Measurements from ENCODE around the gene CA9.

The CA9 gene

GRCh38 chr9:35691757-35692301 is 18.1 kb downstream of the CA9 start:
- no peak for DNase-seq (ENCODE audit: low read depth in 2 of 2)

- DNase-seq (ENCODE audit: low read depth in 2 of 2), result no peak
Observed at GRCh38 chr9:35695943-35696401, 22.2 kb downstream of the CA9 start.

GRCh38 chr9:35696520-35697215 is 22.9 kb downstream of the CA9 start:
- DNase-seq (ENCODE audit: low read depth in 2 of 2), result no peak

GRCh38 chr9:35697486-35697885 is 23.8 kb downstream of the CA9 start:
- DNase-seq (ENCODE audit: low read depth in 2 of 2), result no peak

- no peak for DNase-seq (ENCODE audit: low read depth in 2 of 2)
Observed at GRCh38 chr9:35698231-35698630, 24.5 kb downstream of the CA9 start.

- DNase-seq (ENCODE audit: low read depth in 2 of 2), result no peak
Observed at GRCh38 chr9:35700031-35700430, 26.3 kb downstream of the CA9 start.

- no peak for DNase-seq (ENCODE audit: low read depth in 2 of 2)
Observed at GRCh38 chr9:35700942-35701341, 27.2 kb downstream of the CA9 start.

GRCh38 chr9:35702696-35703095 is 29.0 kb downstream of the CA9 start:
- DNase-seq (ENCODE audit: low read depth in 2 of 2), result no peak

- DNase-seq (ENCODE audit: low read depth in 2 of 2), result no peak
Observed at GRCh38 chr9:35703906-35704672, 30.4 kb downstream of the CA9 start.

- no peak for DNase-seq (ENCODE audit: low read depth in 2 of 2)
Observed at GRCh38 chr9:35705372-35705771, 31.6 kb downstream of the CA9 start.

- no peak for DNase-seq (ENCODE audit: low read depth in 2 of 2)
Observed at GRCh38 chr9:35705836-35706430, 32.2 kb downstream of the CA9 start.

- no peak for DNase-seq (ENCODE audit: low read depth in 2 of 2)
Observed at GRCh38 chr9:35706951-35707350, 33.2 kb downstream of the CA9 start.

GRCh38 chr9:35708146-35708545 is 34.4 kb downstream of the CA9 start:
- no peak for DNase-seq (ENCODE audit: low read depth in 2 of 2)

- no peak for DNase-seq (ENCODE audit: low read depth in 2 of 2)
Observed at GRCh38 chr9:35710818-35711500, 37.2 kb downstream of the CA9 start.

GRCh38 chr9:35711501-35712428 is 38.0 kb downstream of the CA9 start:
- DNase-seq (ENCODE audit: low read depth in 2 of 2), result no peak

GRCh38 chr9:35712762-35713400 is 39.2 kb downstream of the CA9 start:
- no peak for DNase-seq (ENCODE audit: low read depth in 2 of 2)

- DNase-seq (ENCODE audit: low read depth in 2 of 2), result no peak
Observed at GRCh38 chr9:35713578-35713977, 39.9 kb downstream of the CA9 start.

GRCh38 chr9:35714123-35714522 is 40.4 kb downstream of the CA9 start:
- no peak for DNase-seq (ENCODE audit: low read depth in 2 of 2)

- no peak for DNase-seq (ENCODE audit: low read depth in 2 of 2)
Observed at GRCh38 chr9:35714579-35715252, 41.0 kb downstream of the CA9 start.

- DNase-seq (ENCODE audit: low read depth in 2 of 2), result no peak
Observed at GRCh38 chr9:35716230-35716629, 42.5 kb downstream of the CA9 start.
